M059J (cell line): Measurements from ENCODE around the gene MBLAC1. TPM values are rescaled to one million over a fixed set of nuclear protein-coding genes. Genes with fewer than 3 reads are reported as not detected.

Experiments
- DNase-seq: peaks from one replicate; pipeline ENCODE4 v3.0.0-alpha.2; 2012; ENCODE audit warnings: low read depth
- total RNA-seq: library from RNA; depleted of rRNA; stranded (reverse); fragments of >200 nt; shearing (Covaris generic); gene quantifications from 2 replicates; pipeline ENCODE4 v1.2.3, GENCODE V29; 2014; rRNA removed

Gene MBLAC1
- total RNA-seq, 1 experiment from 2014 or later: 4.6 TPM

GRCh38 chr7:100171087-100171681, 44.4 kb downstream of the MBLAC1 start:
- no peak for DNase-seq

- no peak for DNase-seq
Measured at GRCh38 chr7:100171840-100172239, 45.1 kb downstream of the MBLAC1 start.

DNA sequence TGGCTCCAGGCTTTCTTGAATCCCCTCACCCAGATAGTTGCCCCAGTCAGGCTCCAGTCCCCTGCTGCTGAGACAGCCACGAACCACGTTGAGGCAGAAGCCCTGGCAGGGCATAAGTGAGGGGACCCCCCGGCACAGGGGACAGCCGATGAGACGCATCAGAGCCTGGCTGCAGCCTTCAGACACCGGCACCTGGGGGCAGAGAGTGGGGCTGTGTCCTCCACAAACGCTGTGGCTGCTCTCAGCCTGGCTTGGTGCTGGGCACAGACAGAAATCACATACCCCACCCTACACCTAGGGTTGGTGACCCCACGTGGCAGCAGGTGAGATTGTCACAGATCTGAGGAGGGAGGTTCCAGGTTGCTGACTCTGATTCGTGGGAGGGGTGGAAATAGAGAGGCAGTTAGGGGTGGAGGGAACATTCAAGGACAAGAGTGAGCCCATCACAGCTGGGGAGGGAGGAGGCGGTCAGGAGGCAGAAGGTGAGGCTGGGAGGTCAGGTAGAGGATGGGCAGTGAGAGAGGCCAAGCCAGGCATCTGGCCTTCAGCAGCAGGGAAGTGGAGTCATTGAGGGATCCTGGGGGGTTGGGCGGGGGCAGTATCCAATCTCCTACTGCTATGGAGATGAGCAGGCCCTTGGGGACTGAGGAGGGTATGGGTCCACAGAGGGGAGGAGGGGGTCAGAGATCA, 47.2 kb downstream of the MBLAC1 start:
- no peak for DNase-seq

DNA sequence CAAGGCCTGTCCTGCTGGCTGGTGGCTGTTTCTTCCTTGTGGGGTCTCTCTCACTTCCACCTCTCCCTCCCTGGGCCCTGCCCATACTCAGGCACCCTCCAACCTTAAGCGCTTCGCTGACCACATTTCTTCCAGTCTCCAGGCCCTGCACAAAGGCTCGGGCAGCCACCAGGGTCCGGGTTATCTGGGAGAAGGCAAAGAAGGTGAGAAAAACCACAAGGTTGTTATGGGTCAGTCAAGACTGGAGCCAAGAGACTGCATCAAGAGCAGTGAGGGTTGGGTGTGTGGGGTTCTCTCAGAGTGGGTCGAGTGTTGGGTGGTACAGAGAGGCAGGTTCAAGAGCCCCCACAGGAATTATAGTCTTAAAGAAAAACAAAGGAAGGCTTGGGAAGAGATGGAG, 47.8 kb downstream of the MBLAC1 start:
- DNase-seq: no peak

DNA sequence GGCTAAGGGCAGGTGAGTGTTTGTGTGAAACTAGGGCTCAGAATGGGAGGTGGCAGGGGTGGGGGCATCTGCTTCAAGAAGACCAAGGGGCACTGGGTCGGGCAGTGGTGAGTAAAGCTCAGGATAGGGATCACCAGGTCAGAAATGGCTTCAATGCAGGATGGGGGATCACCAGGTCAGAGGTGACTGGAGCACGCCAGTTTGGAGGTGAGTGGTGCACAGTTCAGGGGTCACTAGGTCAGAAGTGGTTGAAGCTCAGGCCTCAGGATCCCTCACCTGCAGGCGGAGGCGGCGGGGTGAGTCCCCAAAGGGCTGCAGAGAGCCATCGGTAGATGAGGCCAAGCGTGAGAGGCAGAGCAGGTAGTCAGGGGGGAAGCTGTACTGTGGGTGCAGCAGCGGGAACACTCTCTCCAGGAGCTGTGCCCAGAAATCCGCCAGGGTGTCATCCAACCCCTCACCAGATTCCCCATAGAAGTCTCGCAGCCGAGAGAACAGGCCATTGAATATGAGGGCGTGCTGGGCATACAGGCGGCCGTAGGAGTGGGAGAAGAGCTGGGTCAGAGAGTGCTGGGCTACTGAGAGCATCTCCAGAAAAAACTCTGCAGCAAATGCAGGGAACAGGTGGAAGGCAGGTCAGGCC, 48.6 kb downstream of the MBLAC1 start:
- DNase-seq: no peak

- DNase-seq: peak; percentile 26
Measured at GRCh38 chr7:100176096-100177044, 49.6 kb downstream of the MBLAC1 start.

- DNase-seq: peak; percentile 98
Measured at GRCh38 chr7:100177045-100178001, 50.6 kb downstream of the MBLAC1 start, which contains the start of the genes GPC2 and STAG3. GPC2 (minus strand) TSS chr7:100177381; CDS start chr7:100177199, 182 bp downstream. STAG3 (plus strand) TSS chr7:100177918; CDS start chr7:100180557, 2,639 bp downstream.

Other genes with a start within 250 kb of the MBLAC1 start
- not detected in 2 replicates for gene OR2AE1, start 249.9 kb upstream of the MBLAC1 start, total RNA-seq
- gene TRIM4, start 207.4 kb upstream of the MBLAC1 start, total RNA-seq: 10.3 and 17.8 TPM in 2 replicates
- gene GJC3, start 197.3 kb upstream of the MBLAC1 start, total RNA-seq: not detected in 2 replicates
- 0.62 TPM in 1 of 2 replicates, not detected in the other for gene AZGP1, start 150.9 kb upstream of the MBLAC1 start, total RNA-seq
- gene ZKSCAN1, start 111.4 kb upstream of the MBLAC1 start, total RNA-seq: 9.4 and 15.9 TPM in 2 replicates
- gene ZSCAN21, start 77.2 kb upstream of the MBLAC1 start, total RNA-seq: 7.4 TPM in 2 replicates
- 23.6 and 25.4 TPM in 2 replicates for gene ZNF3, start 45.2 kb upstream of the MBLAC1 start, total RNA-seq
- 98.4 and 109 TPM in 2 replicates for gene COPS6, start 38.0 kb upstream of the MBLAC1 start, total RNA-seq
- gene MCM7, start 25.6 kb upstream of the MBLAC1 start, total RNA-seq: 146 and 183 TPM in 2 replicates
- gene AP4M1, start 25.3 kb upstream of the MBLAC1 start, total RNA-seq: 21.7 and 23.3 TPM in 2 replicates
- 60.7 and 93.2 TPM in 2 replicates for gene TAF6, start 7.6 kb upstream of the MBLAC1 start, total RNA-seq
- 24.1 and 33.6 TPM in 2 replicates for gene CNPY4, start 7.3 kb upstream of the MBLAC1 start, total RNA-seq
- 145 and 157 TPM in 2 replicates for gene LAMTOR4, start 22.0 kb downstream of the MBLAC1 start, total RNA-seq
- 6.4 and 10.5 TPM in 2 replicates for gene TRAPPC14, start 31.8 kb downstream of the MBLAC1 start, total RNA-seq
- 1.9 and 3.9 TPM in 2 replicates for gene GAL3ST4, start 41.6 kb downstream of the MBLAC1 start, total RNA-seq
- gene GPC2, start 50.4 kb downstream of the MBLAC1 start, total RNA-seq: 2.8 and 4.2 TPM in 2 replicates
- gene STAG3, start 51.0 kb downstream of the MBLAC1 start, total RNA-seq: 8.3 and 10.5 TPM in 2 replicates
- gene PVRIG, start 93.0 kb downstream of the MBLAC1 start, total RNA-seq: not detected in 2 replicates
- not detected in 2 replicates for gene SPDYE3, start 180.7 kb downstream of the MBLAC1 start, total RNA-seq
- 7.0 and 8.0 TPM in 2 replicates for gene PILRB, start 231.2 kb downstream of the MBLAC1 start, total RNA-seq
- 0.54 TPM in 1 of 2 replicates, not detected in the other for gene PILRA, start 246.5 kb downstream of the MBLAC1 start, total RNA-seq